SU-DHL-6 (cell line): ENCODE data around the gene RBP3.

Experiments
- H2AFZ ChIP-seq: fragments of 200-600 bp; sonication (generic); 2 replicates; pipeline ENCODE4 v1.6.1; 2014; ENCODE audit warnings: low read depth, mild to moderate bottlenecking, moderate library complexity, mixed read lengths, antibody characterized with exemption, low read length; ENCODE audit not compliant: severe bottlenecking
- H3F3A ChIP-seq: fragments of 200-600 bp; shearing (Covaris generic); 2 replicates; pipeline ENCODE4 v1.6.0; 2016; ENCODE audit warnings: antibody characterized with exemption, mild to moderate bottlenecking; ENCODE audit not compliant: insufficient read depth
- H3K27ac ChIP-seq: fragments of 200-600 bp; sonication (generic); 2 replicates; pipeline ENCODE4 v1.5.1; 2016; ENCODE audit warnings: low read depth, mild to moderate bottlenecking, low read length, moderate library complexity, mixed read lengths
- H3K27me3 ChIP-seq: fragments of 200-600 bp; sonication (generic), shearing (Covaris generic); 2 replicates; pipeline ENCODE4 v1.6.0; 2014; ENCODE audit warnings: mild to moderate bottlenecking, low read length
- H3K36me3 ChIP-seq: fragments of 200-600 bp; sonication (generic); 2 replicates; pipeline ENCODE4 v1.6.1; 2014; ENCODE audit warnings: mild to moderate bottlenecking, low read length, mixed read lengths
- H3K4me2 ChIP-seq: fragments of 300-600, 200-600 bp; shearing (Covaris generic), sonication (generic); 2 replicates; pipeline ENCODE4 v1.6.0; 2014; ENCODE audit warnings: low read length, low read depth, mild to moderate bottlenecking; ENCODE audit not compliant: poor library complexity, severe bottlenecking
- H3K4me3 ChIP-seq: fragments of 200-600 bp; sonication (generic); 2 replicates; pipeline ENCODE4 v1.5.1; 2014; ENCODE audit warnings: antibody characterized with exemption, low read length, mild to moderate bottlenecking, mixed read lengths; ENCODE audit not compliant: insufficient read depth, poor library complexity, severe bottlenecking
- H3K79me2 ChIP-seq: fragments of 200-600 bp; sonication (generic); 2 replicates; pipeline ENCODE4 v1.6.1; 2014; ENCODE audit warnings: mild to moderate bottlenecking, low read length, moderate library complexity; ENCODE audit not compliant: insufficient read depth
- H3K9ac ChIP-seq: fragments of 200-600 bp; sonication (generic); 2 replicates; pipeline ENCODE4 v1.7.0; 2014; ENCODE audit warnings: mild to moderate bottlenecking, low read length
- H3K9me2 ChIP-seq: fragments of 200-600 bp; sonication (generic); replicated peaks from 2 replicates; pipeline ENCODE4 v1.6.1; 2014; ENCODE audit warnings: low read length; ENCODE audit not compliant: insufficient read depth
- H3K9me3 ChIP-seq: fragments of 200-600 bp; sonication (generic); 2 replicates; pipeline ENCODE4 v1.6.1; 2014; ENCODE audit warnings: low read length, mixed read lengths; ENCODE audit not compliant: insufficient read depth
- H4K20me1 ChIP-seq: fragments of 200-600 bp; sonication (generic); 2 replicates; pipeline ENCODE4 v1.6.1; 2014; ENCODE audit warnings: low read depth, mild to moderate bottlenecking, antibody characterized with exemption, low read length, moderate library complexity, mixed read lengths
- EZH2phosphoT487 ChIP-seq: fragments of 200-600 bp; sonication (generic), shearing (Covaris generic); conservative IDR thresholded peaks from 2 replicates; pipeline ENCODE4 v1.6.1; 2018; ENCODE audit warnings: mild to moderate bottlenecking, antibody characterized with exemption, low read length, moderate library complexity, mixed read lengths
- TF ChIP-seq, protein P1 (sequence below): fragments of 200-600 bp; sonication (generic); IDR thresholded peaks from one replicate; pipeline ENCODE4 v1.5.1; 2017; ENCODE audit warnings: antibody characterized with exemption, mild to moderate bottlenecking, low read length, moderate library complexity; ENCODE audit not compliant: insufficient read depth, poor library complexity, severe bottlenecking

The RBP3 gene

DNA sequence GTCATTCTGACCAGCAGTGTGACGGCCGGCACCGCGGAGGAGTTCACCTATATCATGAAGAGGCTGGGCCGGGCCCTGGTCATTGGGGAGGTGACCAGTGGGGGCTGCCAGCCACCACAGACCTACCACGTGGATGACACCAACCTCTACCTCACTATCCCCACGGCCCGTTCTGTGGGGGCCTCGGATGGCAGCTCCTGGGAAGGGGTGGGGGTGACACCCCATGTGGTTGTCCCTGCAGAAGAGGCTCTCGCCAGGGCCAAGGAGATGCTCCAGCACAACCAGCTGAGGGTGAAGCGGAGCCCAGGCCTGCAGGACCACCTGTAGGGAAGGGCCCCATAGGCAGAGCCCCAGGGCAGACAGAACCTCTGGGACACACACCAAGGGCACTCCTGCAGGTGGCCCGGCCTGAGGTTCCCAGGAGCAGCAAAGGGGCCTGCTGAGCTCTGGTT is 9.0 kb downstream of the RBP3 start:
- H3F3A ChIP-seq, result no peaks in the 10 kb centered on the region
- no peaks in the 10 kb centered on the region for H3K36me3 ChIP-seq
- no peak overlapping the region for H3K4me3 ChIP-seq
- no peak for TF ChIP-seq EZH2phosphoT487
- TF ChIP-seq, protein P1, sequence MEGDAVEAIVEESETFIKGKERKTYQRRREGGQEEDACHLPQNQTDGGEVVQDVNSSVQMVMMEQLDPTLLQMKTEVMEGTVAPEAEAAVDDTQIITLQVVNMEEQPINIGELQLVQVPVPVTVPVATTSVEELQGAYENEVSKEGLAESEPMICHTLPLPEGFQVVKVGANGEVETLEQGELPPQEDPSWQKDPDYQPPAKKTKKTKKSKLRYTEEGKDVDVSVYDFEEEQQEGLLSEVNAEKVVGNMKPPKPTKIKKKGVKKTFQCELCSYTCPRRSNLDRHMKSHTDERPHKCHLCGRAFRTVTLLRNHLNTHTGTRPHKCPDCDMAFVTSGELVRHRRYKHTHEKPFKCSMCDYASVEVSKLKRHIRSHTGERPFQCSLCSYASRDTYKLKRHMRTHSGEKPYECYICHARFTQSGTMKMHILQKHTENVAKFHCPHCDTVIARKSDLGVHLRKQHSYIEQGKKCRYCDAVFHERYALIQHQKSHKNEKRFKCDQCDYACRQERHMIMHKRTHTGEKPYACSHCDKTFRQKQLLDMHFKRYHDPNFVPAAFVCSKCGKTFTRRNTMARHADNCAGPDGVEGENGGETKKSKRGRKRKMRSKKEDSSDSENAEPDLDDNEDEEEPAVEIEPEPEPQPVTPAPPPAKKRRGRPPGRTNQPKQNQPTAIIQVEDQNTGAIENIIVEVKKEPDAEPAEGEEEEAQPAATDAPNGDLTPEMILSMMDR, result no peak
- no peaks in the 10 kb centered on the region for H3K27me3 ChIP-seq
- no peak overlapping the region for H3K27ac ChIP-seq
- H3K4me2 ChIP-seq, result no peak overlapping the region
- H3K9me3 ChIP-seq, result no peaks in the 10 kb centered on the region
- H3K9ac ChIP-seq, result no peak overlapping the region
- no peak overlapping the region for H2AFZ ChIP-seq
- no peaks in the 10 kb centered on the region for H4K20me1 ChIP-seq
- H3K9me2 ChIP-seq, result no peaks in the 10 kb centered on the region
- no peaks in the 10 kb centered on the region for H3K79me2 ChIP-seq

GRCh38 chr10:47357911-47358310 is 9.7 kb downstream of the RBP3 start:
- Histone ChIP-seq H3K9me3 (no peaks in the 10 kb centered on the region), H3K4me2 (no peak overlapping the region), H3K79me2 (no peaks in the 10 kb centered on the region), H2AFZ (no peak overlapping the region), H3K9me2 (no peaks in the 10 kb centered on the region), H3K27me3 (no peaks in the 10 kb centered on the region), H3K9ac (no peak overlapping the region), H3F3A (no peaks in the 10 kb centered on the region), H3K36me3 (no peaks in the 10 kb centered on the region), H4K20me1 (no peaks in the 10 kb centered on the region), H3K4me3 (no peak overlapping the region), H3K27ac (no peak overlapping the region)
- no peak for TF ChIP-seq EZH2phosphoT487
- TF ChIP-seq, protein P1, result no peak

DNA sequence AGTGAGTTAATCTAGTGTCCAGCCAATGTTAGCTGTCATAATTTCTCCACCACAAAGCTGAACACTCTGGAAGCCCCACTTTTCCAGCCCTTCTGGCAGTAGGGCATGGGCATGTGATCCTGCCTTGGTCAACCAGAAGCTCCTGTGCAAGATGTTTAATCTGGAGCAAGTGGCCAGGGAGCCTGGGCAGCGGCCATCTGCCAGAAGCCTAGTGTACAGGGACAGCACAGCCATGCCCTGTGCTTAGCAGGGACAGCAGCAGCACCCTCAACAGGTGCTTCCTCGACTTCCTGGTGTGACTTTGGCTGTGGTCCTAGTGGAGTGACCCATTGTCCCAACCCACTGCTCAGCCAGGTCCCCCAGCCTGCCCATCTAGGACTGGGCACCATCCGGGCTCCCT is 10.3 kb downstream of the RBP3 start:
- no peak overlapping the region for H3K9ac ChIP-seq
- H4K20me1 ChIP-seq, result no peaks in the 10 kb centered on the region
- no peaks in the 10 kb centered on the region for H3K9me2 ChIP-seq
- no peak overlapping the region for H3K4me3 ChIP-seq
- no peaks in the 10 kb centered on the region for H3F3A ChIP-seq
- TF ChIP-seq, protein P1, result no peak
- TF ChIP-seq EZH2phosphoT487, result no peak
- no peaks in the 10 kb centered on the region for H3K36me3 ChIP-seq
- no peaks in the 10 kb centered on the region for H3K9me3 ChIP-seq
- H2AFZ ChIP-seq, result no peak overlapping the region
- no peaks in the 10 kb centered on the region for H3K27me3 ChIP-seq
- H3K4me2 ChIP-seq, result no peak overlapping the region
- H3K79me2 ChIP-seq, result no peaks in the 10 kb centered on the region
- no peak overlapping the region for H3K27ac ChIP-seq
